Amniotic stem cell (primary cell): ENCODE results near the gene MAP1S.
"Not testable (repeated sequence)": the region's sequence is repeated elsewhere in the genome, so short reads cannot be mapped to it uniquely, and the experiment has no call there.

ENCODE experiments used
- DNase-seq: peaks from one replicate; lab custom pipeline; 2025; lab: John Stamatoyannopoulos, UW

MAP1S gene

GRCh38 chr19:17762505-17763229 lies 43.4 kb downstream of the MAP1S start:
- DNase-seq: no peak

GRCh38 chr19:17764348-17764747 lies 45.1 kb downstream of the MAP1S start:
- DNase-seq: no peak

GRCh38 chr19:17765069-17765618 lies 45.9 kb downstream of the MAP1S start:
- DNase-seq: no peak

GRCh38 chr19:17766543-17767131 lies 47.4 kb downstream of the MAP1S start:
- no peak for DNase-seq

GRCh38 chr19:17767559-17767958 lies 48.3 kb downstream of the MAP1S start:
- no peak for DNase-seq

- DNase-seq: no peak
Observed at GRCh38 chr19:17770613-17771012, 51.3 kb downstream of the MAP1S start.

- DNase-seq: no peak
Observed at GRCh38 chr19:17772172-17772571, 52.9 kb downstream of the MAP1S start.

- no peak for DNase-seq
Observed at GRCh38 chr19:17775245-17775927, 56.1 kb downstream of the MAP1S start.

GRCh38 chr19:17775991-17776803 lies 56.9 kb downstream of the MAP1S start:
- DNase-seq: no peak

GRCh38 chr19:17777840-17778239 lies 58.6 kb downstream of the MAP1S start:
- DNase-seq: not testable (repeated sequence)

- DNase-seq: no peak
Observed at GRCh38 chr19:17778251-17778967, 59.1 kb downstream of the MAP1S start.

- no peak for DNase-seq
Observed at GRCh38 chr19:17778968-17779929, 60.0 kb downstream of the MAP1S start.

GRCh38 chr19:17780781-17781180 lies 61.5 kb downstream of the MAP1S start:
- DNase-seq: no peak

- not testable (repeated sequence) for DNase-seq
Observed at GRCh38 chr19:17783721-17784120, 64.4 kb downstream of the MAP1S start.
